GM18505 (cell line): Measurements from ENCODE around the gene ADGRV1.
"Not testable (repeated sequence)": the region's sequence is repeated elsewhere in the genome, so short reads cannot be mapped to it uniquely, and the experiment has no call there.

Experiments used
- ATAC-seq: cut with Tn5 transposase; IDR thresholded peaks from one replicate; pipeline ENCODE4 v1.9.1; 2021; ENCODE audit not compliant: unreplicated experiment
- POLR2A ChIP-seq: IDR thresholded peaks from 4 replicates; pipeline ENCODE4 v1.6.1; 2011; ENCODE audit warnings: borderline replicate concordance; ENCODE audit not compliant: insufficient read depth, insufficient read length; ENCODE audit errors: extremely low read depth

Gene ADGRV1

DNA sequence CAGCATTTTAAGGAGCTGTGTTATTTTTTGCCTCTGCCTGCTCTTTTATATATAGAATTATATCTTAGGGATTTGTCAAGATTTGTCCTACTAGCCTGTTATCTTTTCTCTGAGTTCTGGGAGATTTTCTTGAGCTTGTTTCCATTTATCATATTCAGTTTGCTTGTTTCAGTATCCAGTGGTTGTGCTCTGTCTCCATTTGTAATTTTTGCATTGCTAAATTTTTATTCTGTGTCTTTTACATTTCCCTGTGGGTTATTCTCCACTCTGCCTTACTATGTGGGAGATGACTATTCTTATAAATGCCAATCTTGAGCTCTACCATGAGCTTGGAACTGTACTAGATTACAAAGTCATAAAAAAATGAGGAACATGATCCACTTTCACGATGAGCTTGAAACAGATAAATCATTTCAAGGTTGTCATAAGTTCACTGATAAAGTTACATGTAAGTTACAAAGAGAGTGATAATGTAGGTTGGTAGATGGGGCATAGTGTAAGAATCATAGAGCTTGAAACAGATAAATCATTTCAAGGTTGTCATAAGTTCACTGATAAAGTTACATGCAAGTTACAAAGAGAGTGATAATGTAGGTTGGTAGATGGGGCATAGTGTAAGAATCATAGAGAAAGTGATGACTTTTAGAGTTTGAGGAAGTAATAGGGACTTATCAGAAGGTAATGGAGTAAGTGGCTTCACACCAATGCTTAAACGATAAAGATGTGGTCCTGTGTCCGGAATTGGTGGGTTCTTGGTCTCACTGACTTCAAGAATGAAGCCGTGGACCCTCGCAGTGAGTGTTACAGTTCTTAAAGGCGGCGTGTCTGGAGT lies 287.3 kb downstream of the ADGRV1 start:
- no peak for TF ChIP-seq POLR2A
- ATAC-seq: no peak

DNA sequence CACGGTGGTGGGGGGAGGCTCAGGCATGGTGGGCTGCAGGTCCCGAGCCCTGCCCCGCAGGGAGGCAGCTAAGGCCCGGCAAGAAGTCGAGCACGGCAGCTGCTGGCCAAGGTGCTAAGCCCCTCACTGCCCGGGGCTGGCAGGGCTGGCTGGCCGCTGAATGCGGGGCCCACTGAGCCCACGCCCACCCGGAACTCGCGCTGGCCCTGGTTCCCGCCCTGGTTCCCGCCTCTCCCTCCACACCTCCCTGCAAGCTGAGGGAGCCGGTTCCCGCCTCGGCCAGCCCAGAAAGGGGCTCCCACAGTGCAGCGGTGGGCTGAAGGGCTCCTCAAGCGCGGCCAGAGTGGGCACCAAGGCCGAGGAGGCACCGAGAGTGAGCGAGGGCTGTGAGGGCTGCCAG lies 289.0 kb downstream of the ADGRV1 start:
- ATAC-seq: not testable (repeated sequence)

DNA sequence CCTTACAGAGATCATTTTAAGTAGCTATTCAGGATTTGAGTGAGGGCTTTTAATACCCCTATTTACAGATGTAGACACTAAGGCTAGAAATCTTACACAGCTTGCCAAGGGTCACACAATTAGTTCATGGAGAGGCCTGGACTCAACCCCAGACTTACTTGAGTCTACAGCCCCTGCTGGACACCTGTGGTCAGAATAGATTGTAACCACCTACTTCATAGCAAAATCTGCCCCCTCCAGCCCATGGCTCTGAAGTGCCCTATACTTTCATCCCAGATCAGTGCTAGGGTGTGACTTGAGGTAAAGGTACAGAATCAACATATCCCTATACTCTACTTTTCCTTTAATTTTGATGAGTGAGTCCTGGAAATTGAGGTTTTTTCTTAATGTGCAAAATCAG lies 291.3 kb downstream of the ADGRV1 start:
- TF ChIP-seq POLR2A: no peak
- ATAC-seq: no peak

DNA sequence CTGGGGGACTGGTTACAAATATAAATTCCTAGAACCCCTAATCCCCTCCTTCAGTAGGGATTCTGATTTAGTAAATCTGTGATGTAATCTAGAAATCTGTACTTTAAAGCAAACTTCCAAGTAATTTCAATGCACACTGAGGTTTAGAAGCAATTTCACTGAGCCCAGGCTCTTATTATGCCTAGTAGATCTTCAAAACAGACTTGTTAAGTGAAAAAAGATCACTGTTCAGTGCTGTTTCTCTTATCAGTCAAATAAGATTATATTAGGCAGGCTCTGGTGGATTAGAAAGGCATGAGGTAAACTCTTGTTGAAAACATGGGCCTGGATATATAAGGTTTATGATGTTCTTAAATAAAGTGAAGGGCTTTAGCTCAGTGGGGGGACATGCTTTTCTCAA lies 293.9 kb downstream of the ADGRV1 start:
- no peak for TF ChIP-seq POLR2A
- ATAC-seq: no peak

DNA sequence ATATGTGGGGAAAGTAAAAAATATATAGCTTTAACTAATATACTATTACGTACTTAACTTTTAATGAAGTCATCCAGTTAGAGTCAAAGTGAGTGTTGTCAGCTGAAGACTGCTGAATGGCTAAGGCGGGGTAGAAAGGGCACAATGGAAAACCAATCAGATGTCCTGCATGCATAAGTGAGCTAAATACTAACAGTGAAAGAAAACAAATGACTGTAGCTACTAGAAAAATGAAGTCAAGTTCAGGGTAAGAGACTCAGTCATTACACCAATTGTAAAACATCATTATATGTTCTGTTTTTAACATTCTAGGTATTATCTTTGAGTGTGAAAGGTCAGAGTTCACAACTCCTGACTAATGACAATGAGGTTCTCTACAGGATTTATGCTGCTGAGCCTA lies 295.2 kb downstream of the ADGRV1 start:
- ATAC-seq: no peak
- TF ChIP-seq POLR2A: no peak

DNA sequence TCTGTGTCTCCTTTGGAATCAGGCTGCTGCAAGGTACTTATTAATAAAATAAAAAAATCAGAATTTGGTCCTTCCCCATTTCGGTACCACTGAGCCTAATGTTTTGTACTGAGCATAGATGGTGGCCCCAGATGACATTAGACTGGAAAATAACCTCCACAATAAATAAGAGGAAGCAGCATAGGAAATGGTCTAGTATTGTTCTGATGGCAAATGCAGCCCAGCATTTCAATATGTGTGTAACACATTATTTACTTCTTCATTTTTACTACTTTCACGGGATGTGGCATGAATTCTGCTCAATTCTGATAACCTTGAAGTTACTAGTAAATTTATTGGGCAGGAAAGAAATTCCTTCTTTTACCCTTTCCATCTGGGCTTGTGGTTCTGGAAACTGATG lies 295.6 kb downstream of the ADGRV1 start:
- no peak for TF ChIP-seq POLR2A
- ATAC-seq: no peak

DNA sequence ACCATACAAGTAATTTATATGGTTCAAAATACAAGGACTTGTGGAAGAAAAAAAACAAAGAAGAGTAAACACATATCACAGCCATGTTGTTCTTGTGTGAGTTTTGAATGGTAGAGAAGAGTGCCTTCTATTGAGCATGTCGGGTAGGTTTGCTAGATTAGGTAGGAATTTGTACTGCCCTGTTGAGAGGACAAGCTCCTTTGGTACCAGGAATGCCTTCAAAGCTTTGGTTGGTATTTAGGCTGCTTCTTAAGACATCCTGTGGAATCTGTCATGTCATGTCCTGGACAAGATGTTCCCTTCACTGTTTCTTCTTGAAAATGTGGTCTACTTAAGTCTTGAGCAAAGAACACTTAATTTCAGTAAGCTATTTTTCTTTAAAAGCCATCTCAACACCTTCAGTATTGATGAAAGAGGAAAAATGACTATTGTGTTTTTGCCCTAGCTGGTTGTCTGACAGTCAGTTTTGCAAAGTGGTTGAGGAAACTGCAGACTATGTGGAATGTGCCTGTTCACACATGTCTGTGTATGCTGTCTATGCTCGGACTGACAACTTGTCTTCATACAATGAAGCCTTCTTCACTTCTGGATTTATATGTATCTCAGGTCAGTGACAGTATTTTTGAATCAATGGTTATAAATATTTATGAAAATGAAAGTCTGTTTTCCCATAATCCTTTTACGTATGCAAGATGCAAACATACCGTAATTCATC lies 296.9 kb downstream of the ADGRV1 start:
- TF ChIP-seq POLR2A: no peak
- ATAC-seq: no peak

DNA sequence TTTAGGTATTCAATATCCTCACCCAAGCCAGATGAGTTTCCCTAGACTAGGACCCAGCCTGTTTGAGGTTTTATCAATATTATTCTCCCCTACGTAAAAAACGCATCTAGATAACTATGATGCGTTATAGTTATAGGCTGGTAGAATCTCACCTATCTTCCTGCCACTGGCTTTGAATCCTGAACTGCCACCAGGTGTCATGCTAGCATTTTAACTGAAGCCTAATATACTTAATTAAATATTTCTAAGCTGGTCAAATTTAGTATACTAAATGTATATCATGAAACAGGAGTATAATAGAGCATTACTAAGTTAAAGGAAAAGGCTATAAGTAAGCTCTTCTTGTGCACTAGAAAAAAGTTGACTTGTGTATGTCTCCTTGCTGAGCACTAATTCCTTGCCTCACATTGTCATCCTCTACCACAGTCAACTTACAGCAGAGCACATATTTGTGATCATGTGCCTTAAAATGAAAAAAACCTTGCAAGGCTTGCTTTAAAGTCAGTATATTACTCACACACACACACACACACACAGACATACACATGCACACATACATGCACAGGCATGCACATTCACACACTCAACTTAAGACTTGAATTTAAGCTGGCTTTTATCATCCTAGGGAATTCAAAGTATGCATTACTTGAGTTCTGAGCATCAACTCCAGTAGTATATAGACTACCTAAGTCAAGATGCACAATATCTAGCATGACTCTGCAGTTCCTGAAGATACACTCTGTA lies 303.4 kb downstream of the ADGRV1 start:
- no peak for TF ChIP-seq POLR2A
- no peak for ATAC-seq

DNA sequence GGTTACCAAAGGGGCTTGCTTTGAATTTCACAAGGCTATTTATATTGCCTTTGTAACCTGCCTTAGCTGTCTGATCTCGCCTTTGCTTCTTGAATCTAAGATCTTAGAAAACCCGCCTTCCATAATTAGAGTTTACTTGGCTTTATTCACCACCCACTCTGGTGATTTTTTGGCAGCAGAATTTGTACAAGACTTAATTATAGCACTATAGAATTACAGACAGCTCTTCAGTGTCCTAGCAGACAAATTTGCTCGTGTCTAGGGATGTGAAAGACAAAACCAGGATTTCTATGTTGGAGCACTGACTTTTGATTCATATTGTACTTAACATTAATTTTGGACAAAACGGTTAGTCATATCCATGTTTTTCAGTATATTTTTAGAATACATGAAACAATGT lies 306.6 kb downstream of the ADGRV1 start:
- no peak for TF ChIP-seq POLR2A
- no peak for ATAC-seq

DNA sequence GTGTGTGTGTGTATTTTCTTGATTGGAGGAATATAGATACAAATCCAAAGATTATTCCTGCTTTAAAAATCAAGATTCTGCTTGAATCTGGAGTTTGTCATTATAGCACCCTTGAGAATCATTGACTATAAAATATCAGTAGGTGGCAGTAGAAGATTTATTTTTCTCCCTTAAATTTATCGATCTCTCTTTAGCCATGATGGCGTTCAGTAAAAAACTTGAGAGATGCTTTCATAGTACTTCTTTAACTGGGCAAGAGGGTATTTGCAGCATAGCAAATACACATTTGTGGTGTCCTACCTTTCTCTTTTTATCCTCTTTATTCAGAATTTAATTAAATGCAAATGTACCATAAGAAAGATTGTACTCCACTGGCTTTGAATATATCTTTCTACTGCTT lies 307.7 kb downstream of the ADGRV1 start:
- ATAC-seq: no peak
- TF ChIP-seq POLR2A: no peak

DNA sequence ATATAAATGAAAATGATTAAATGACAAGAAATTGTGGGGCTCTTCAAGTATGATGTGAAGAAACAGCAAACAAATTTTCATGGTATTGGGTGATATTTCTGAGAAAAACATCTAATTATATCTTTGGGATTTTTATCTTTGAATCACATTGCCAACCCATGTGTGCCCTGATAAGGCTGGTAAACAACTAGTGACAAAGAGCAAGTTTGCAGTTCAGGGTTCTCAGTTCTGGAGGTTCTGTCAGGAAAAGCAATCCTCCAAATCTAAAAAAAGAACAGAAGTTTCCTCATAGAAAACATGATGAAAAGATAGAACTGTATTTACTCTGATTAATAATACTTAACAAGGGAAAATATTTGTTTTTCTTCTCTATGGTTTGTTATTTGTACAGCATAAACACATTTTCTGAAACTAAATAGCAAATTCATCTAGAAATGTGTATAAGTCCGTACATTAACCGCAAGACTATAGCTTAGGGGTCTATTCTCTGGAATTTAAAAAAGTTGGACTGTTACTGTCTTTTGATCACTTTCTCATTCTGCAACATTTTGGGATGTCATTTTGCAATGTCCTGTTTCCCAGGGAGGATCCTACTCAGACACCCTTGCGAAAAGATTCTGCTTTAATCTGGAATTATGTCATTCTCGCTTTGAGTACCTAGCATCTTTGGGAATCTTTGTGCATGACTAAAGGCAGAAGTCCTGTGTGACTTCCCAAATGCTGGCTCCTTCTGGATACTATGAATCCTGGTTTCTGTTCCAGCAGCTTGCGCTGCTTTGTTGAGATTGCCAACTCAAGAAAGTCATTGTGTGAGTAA lies 308.5 kb downstream of the ADGRV1 start:
- no peak for ATAC-seq
- TF ChIP-seq POLR2A: no peak

DNA sequence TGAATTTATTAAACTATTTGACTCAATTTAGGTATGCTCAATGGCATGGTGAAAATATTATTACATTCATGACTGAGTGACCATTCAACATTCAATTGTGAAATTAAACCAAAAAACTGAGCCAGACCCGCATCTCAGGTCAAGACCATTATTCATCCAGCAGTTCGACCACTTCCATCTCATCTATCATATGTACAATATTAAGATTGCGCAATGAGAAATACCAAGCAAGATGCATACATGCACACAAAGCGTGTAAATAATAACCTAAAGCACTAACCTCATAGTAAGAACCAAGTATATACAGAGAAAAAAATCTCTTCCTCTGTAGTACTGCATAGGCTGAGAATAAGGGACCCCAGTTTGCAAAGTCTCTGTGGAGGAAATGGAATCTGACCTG lies 310.2 kb downstream of the ADGRV1 start:
- TF ChIP-seq POLR2A: no peak
- ATAC-seq: no peak

DNA sequence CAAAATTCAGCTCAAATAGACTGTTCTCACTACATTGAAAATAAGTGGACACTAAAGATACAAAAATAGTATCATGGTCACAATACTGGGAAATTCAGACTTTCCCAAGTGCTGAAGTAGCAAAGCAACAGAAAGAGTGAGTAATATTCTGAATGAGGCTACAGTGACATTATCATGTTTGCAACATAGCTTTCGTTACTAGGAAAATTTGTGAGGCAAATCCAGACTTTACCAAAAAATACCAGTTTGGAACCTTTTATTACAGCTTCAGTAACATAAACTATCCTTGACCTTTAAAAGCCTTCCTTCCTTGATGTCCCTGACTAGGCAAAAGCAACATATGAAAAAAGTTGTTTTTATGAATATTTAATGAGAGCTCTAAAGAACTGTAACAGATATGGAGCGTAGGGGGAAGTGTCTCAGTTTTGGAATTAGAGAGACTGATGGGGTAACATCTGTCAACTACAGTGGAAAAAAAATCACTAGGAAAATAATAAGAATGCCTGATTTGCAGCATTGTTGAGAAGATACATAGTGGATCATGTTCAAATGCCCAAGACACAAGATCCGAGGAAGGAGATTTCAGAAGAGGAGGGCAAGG lies 312.9 kb downstream of the ADGRV1 start:
- ATAC-seq: no peak
- no peak for TF ChIP-seq POLR2A
